GM12878 (cell line): Measurements from ENCODE around the gene CNTNAP2. TPM values are rescaled to one million over a fixed set of nuclear protein-coding genes. Genes with fewer than 3 reads are reported as not detected.

Experiments
- ATAC-seq: fragments of 200-7000 bp; cut with Tn5 transposase; 3 replicates; pipeline ENCODE4 v1.9.1; 2020; ENCODE audit warnings: mild to moderate bottlenecking, moderate library complexity
- BruUV-seq: library from RNA; stranded (reverse); fragments of 400-500 nt; replicated peaks from 2 replicates; lab custom pipeline; 2021; lab: Mats Ljungman, UMichigan
- CTCF ChIA-PET: fragments of 300-600 bp; sonication (Branson Sonifier 250); formaldehyde crosslinking; extraction: SDS; loops from one replicate; lab custom pipeline; 2021; ENCODE audit warnings: inconsistent platforms; lab: Yijun Ruan, JAX
- POLR2A ChIA-PET: fragments of 350-600 bp; formaldehyde crosslinking; extraction: SDS; loops from one replicate; lab custom pipeline; 2021; ENCODE audit warnings: inconsistent platforms; lab: Charles Lee
- RAD21 ChIA-PET: fragments of 300-600 bp; sonication (Branson Sonifier 250); formaldehyde crosslinking; loops from one replicate; lab custom pipeline; 2023; ENCODE audit warnings: antibody characterized with exemption; ENCODE audit not compliant: unreplicated experiment; lab: Charles Lee
- SMC1A ChIA-PET: fragments of 300-600 bp; sonication (Branson Sonifier 250); formaldehyde crosslinking; loops from one replicate; lab custom pipeline; 2023; ENCODE audit not compliant: unreplicated experiment, uncharacterized antibody; lab: Charles Lee
- DNase-seq: peaks from one replicate; pipeline ENCODE4 v3.0.0-alpha.2; 2011; ENCODE audit warnings: low read depth, low spot score
- FAIRE-seq: peaks from 3 replicates; lab custom pipeline; 2011; peaks lifted over from hg19 to GRCh38; lab: Jason Lieb, UNC
- H2AFZ ChIP-seq: 2 replicates; pipeline ENCODE4 v1.6.0; 2011; ENCODE audit warnings: low read depth, low read length, control low read depth; ENCODE audit not compliant: control insufficient read depth
- H3K27ac ChIP-seq: 2 replicates; pipeline ENCODE4 v1.5.1; 2011; ENCODE audit warnings: control low read depth; ENCODE audit not compliant: control insufficient read depth, insufficient read depth
- H3K27me3 ChIP-seq, 2 experiments: replicated peaks in 1 of 2; 2 replicates each; pipeline versions ENCODE4 v1.6.0 to v1.6.1; 2011; ENCODE audit warnings: low read length in 1 of 2; ENCODE audit not compliant: control insufficient read depth in 2 of 2, insufficient read depth in 2 of 2
- H3K36me3 ChIP-seq, 2 experiments: 2 replicates each; pipeline ENCODE4 v1.5.1; 2011; ENCODE audit warnings: low read length in 1 of 2; ENCODE audit not compliant: control insufficient read depth in 2 of 2, insufficient read depth in 2 of 2
- H3K4me1 ChIP-seq: 2 replicates; pipeline ENCODE4 v1.6.1; 2011; ENCODE audit warnings: mild to moderate bottlenecking, low read length, moderate library complexity, mixed read lengths; ENCODE audit not compliant: control insufficient read depth, insufficient read depth
- H3K4me2 ChIP-seq: 2 replicates; pipeline ENCODE4 v1.6.0; 2011; ENCODE audit warnings: control low read depth; ENCODE audit not compliant: control insufficient read depth, insufficient read depth
- H3K4me3 ChIP-seq: fragments of 200-600 bp; sonication (generic); 2 replicates; pipeline ENCODE4 v1.5.1; 2016
- H3K79me2 ChIP-seq: 2 replicates; pipeline ENCODE4 v1.6.0; 2011; ENCODE audit warnings: low read length; ENCODE audit not compliant: control insufficient read depth, insufficient read depth
- H3K9ac ChIP-seq: 2 replicates; pipeline ENCODE4 v1.8.0; 2011; ENCODE audit warnings: low read length, control low read depth, mixed read lengths; ENCODE audit not compliant: control insufficient read depth, insufficient read depth
- H3K9me3 ChIP-seq: replicated peaks from 3 replicates; pipeline ENCODE4 v1.5.1; 2011; ENCODE audit warnings: mild to moderate bottlenecking, low read length; ENCODE audit not compliant: control insufficient read depth, insufficient read depth
- H4K20me1 ChIP-seq: 2 replicates; pipeline ENCODE4 v1.6.0; 2011; ENCODE audit not compliant: control insufficient read depth, insufficient read depth
- CREM ChIP-seq: IDR thresholded peaks from 2 replicates; pipeline ENCODE4 v1.6.1; 2014; ENCODE audit warnings: antibody characterized with exemption, low read depth
- ELK1 ChIP-seq: IDR thresholded peaks from 2 replicates; pipeline ENCODE4 v1.6.1; 2012; ENCODE audit warnings: low read depth, low read length, improper control_type of control experiment
- HSF1 ChIP-seq: fragments of 150-350 bp; IDR thresholded peaks from 2 replicates; pipeline ENCODE4 v1.6.1; 2014; ENCODE audit warnings: mild to moderate bottlenecking, low read depth, low read length
- KLF5 ChIP-seq: fragments of 450-650 bp; IDR thresholded peaks from 2 replicates; pipeline ENCODE4 v1.6.1; 2014; ENCODE audit warnings: mild to moderate bottlenecking; ENCODE audit not compliant: partially characterized antibody
- MAX ChIP-seq: IDR thresholded peaks from 2 replicates; pipeline ENCODE4 v1.6.1; 2012; ENCODE audit warnings: low read depth, low read length, improper control_type of control experiment
- MTA3 ChIP-seq: IDR thresholded peaks from 2 replicates; pipeline ENCODE4 v1.6.1; 2012; ENCODE audit warnings: low read length, inconsistent platforms, borderline replicate concordance
- MYB ChIP-seq: fragments of 150-350 bp; IDR thresholded peaks from 2 replicates; pipeline ENCODE4 v1.6.1; 2014; ENCODE audit warnings: mild to moderate bottlenecking, low read depth, low read length, borderline replicate concordance
- NFIC ChIP-seq: IDR thresholded peaks from 2 replicates; pipeline ENCODE4 v1.6.1; 2012; ENCODE audit warnings: low read depth, mild to moderate bottlenecking, inconsistent platforms, low read length, moderate library complexity
- NR2C1 ChIP-seq: fragments of 450-650 bp; IDR thresholded peaks from 2 replicates; pipeline ENCODE4 v1.6.1; 2017; ENCODE audit warnings: antibody characterized with exemption, mild to moderate bottlenecking, moderate library complexity
- PKNOX1 ChIP-seq: fragments of 450-650 bp; IDR thresholded peaks from 2 replicates; pipeline ENCODE4 v1.6.1; 2016; ENCODE audit warnings: mild to moderate bottlenecking
- SIX5 ChIP-seq: IDR thresholded peaks from 2 replicates; pipeline ENCODE4 v1.6.1; 2011; ENCODE audit warnings: mild to moderate bottlenecking, low read depth, low read length, moderate library complexity; ENCODE audit not compliant: severe bottlenecking
- SKIL ChIP-seq: fragments of 450-650 bp; IDR thresholded peaks from 2 replicates; pipeline ENCODE4 v1.6.1; 2017; ENCODE audit warnings: mild to moderate bottlenecking, low read depth, inconsistent platforms; ENCODE audit not compliant: poor library complexity, severe bottlenecking
- SREBF1 ChIP-seq: IDR thresholded peaks from 2 replicates; pipeline ENCODE4 v1.6.1; 2012; ENCODE audit warnings: mild to moderate bottlenecking, low read length
- TCF7 ChIP-seq: IDR thresholded peaks from 2 replicates; pipeline ENCODE4 v1.6.1; 2014; ENCODE audit warnings: antibody characterized with exemption, borderline replicate concordance
- ZNF207 ChIP-seq: fragments of 450-650 bp; IDR thresholded peaks from 2 replicates; pipeline ENCODE4 v1.6.1; 2014; ENCODE audit warnings: antibody characterized with exemption, mild to moderate bottlenecking, borderline replicate concordance
- ZNF274 ChIP-seq: IDR thresholded peaks from one replicate; pipeline ENCODE4 v1.8.0; 2011; ENCODE audit not compliant: insufficient read length, insufficient read depth
- WGBS: methylation state at CpG from one replicate; pipeline ENCODE4 v1.1.6; 2016; ENCODE audit warnings: low lambda C conversion rate; ENCODE audit not compliant: insufficient replicate concordance, insufficient coverage; ENCODE audit errors: missing lambda C conversion rate; 5-methylcytosine and 5-hydroxymethylcytosine counted together
- in situ Hi-C: fragments of 300-500 bp; cut with MboI; formaldehyde crosslinking; loops from 9 replicates; pipeline ENCODE4 v1.14.3; 2018; ENCODE audit warnings: mixed read lengths
- intact Hi-C: fragments of 100-400 bp; cut with micrococcal nuclease; formaldehyde crosslinking; loops from one replicate; pipeline ENCODE4 v1.14.2; 2022; ENCODE audit not compliant: unreplicated experiment
- polyA plus RNA-seq, 11 experiments: library from polyadenylated mRNA; depleted of rRNA in 4 of 11; unstranded in 6 of 11; stranded (reverse) in 5 of 11; fragments of >200 nt; fragmentation: Nextera tagmentation in 4 of 11; fragmentation: Illumina TruSeq in 1 of 11; extraction: Ambion mirVana in 4 of 11; extraction: Trizol in 1 of 11; gene quantifications; 1 replicate in 1 of 11; 2 replicates in 10 of 11; pipeline versions ENCODE4 v1.2.1 to v1.2.3, GENCODE V29; 2011 to 2016; ENCODE audit warnings: inconsistent platforms in 2 of 11, missing spikeins in 2 of 11, low read depth in 1 of 11
- total RNA-seq, 4 experiments: library from RNA; depleted of rRNA in 3 of 4; stranded (reverse); fragments of >200 nt in 3 of 4; fragmentation: Illumina TruSeq in 1 of 4; extraction: Trizol in 1 of 4; gene quantifications; 2 replicates each; pipeline versions ENCODE4 v1.2.1 to v1.2.3, GENCODE V29; 2013 to 2021

Gene CNTNAP2
- total and polyA plus RNA-seq, 10 of the 15 experiments (the other 5 are each of a cell fraction or from before 2014, with no cell fraction given), result 0.03 to 0.08 (median 0.03) TPM; not detected in 7

- TF ChIP-seq MYB (no peak), TCF7 (no peak), SIX5 (no peak), NFIC (no peak), KLF5 (no peak), MTA3 (no peak), PKNOX1 (no peak), CREM (no peak), ZNF207 (no peak), ELK1 (no peak)
- TF ChIP-seq, all 136 proteins: peak for 0
These were observed 238.6 kb downstream of the CNTNAP2 start (continued) for GRCh38 chr7:146355216-146355615.

GRCh38 chr7:146359176-146359575, 242.6 kb downstream of the CNTNAP2 start:
- FAIRE-seq, result no peak
- Histone ChIP-seq H3K9ac (no peak overlapping the region), H3K36me3 (no peaks in the 10 kb centered on the region), H3K79me2 (no peaks in the 10 kb centered on the region), H4K20me1 (no peaks in the 10 kb centered on the region), H3K9me3 (no peaks in the 10 kb centered on the region), H2AFZ (no peak overlapping the region), H3K4me3 (no peak overlapping the region), H3K27ac (no peak overlapping the region), H3K4me1 (no peaks in the 10 kb centered on the region), H3K27me3 (no peaks in the 10 kb centered on the region), H3K4me2 (no peak overlapping the region)
- TF ChIP-seq PKNOX1 (no peak), ZNF207 (no peak), ZNF274 (no peak), MYB (no peak), SREBF1 (no peak), NR2C1 (no peak), MAX (no peak), HSF1 (no peak), SKIL (no peak)
- in situ Hi-C loops, result no loop called here
- RAD21 ChIA-PET, result no interaction called here
- BruUV-seq, result no TSS peak
- no peak for DNase-seq
- intact Hi-C loops, result loop anchor here (10.0 kb wide), 1 partner anchor 64 kb away; no protein-coding TSS in a partner anchor
- CTCF ChIA-PET, result no interaction called here
- SMC1A ChIA-PET, result no interaction called here
- ATAC-seq, result no peak
- WGBS, result 15% methylated on average over 2 of the region's 2 CpGs
- POLR2A ChIA-PET, result no interaction called here
